GM10266 (cell line): Measurements from ENCODE around the gene KIF26B.

Experiments used
- DNase-seq: peaks from one replicate; pipeline ENCODE4 v3.0.0; 2012; ENCODE audit errors: extremely low spot score
- CTCF ChIP-seq: IDR thresholded peaks from 2 replicates; pipeline ENCODE4 v1.5.1; 2012; ENCODE audit warnings: mild to moderate bottlenecking, low read depth; ENCODE audit not compliant: control insufficient read depth, insufficient read depth; ENCODE audit errors: missing control alignments

The KIF26B gene

GRCh38 chr1:245583575-245584330 lies 429.0 kb downstream of the KIF26B start:
- no peak for DNase-seq
- TF ChIP-seq CTCF = no peak

GRCh38 chr1:245585252-245585959 lies 430.6 kb downstream of the KIF26B start:
- TF ChIP-seq CTCF = no peak
- no peak for DNase-seq

GRCh38 chr1:245587435-245588115 lies 432.8 kb downstream of the KIF26B start:
- DNase-seq = no peak
- TF ChIP-seq CTCF = no peak

GRCh38 chr1:245588116-245588639 lies 433.4 kb downstream of the KIF26B start:
- TF ChIP-seq CTCF = no peak
- no peak for DNase-seq

GRCh38 chr1:245589316-245589715 lies 434.5 kb downstream of the KIF26B start:
- DNase-seq = no peak
- no peak for TF ChIP-seq CTCF

- no peak for DNase-seq
- TF ChIP-seq CTCF = no peak
These were observed 435.1 kb downstream of the KIF26B start for GRCh38 chr1:245589906-245590305.
